Fibroblast of upper back skin (primary cell): ENCODE results near the gene TMEM135.
A peak's percentile ranks its signal among the peaks of the same experiment; 100 is the strongest.

ENCODE experiments used
- DNase-seq: peaks from one replicate; pipeline ENCODE4 v3.0.0-alpha.2; 2013

The TMEM135 gene

DNA sequence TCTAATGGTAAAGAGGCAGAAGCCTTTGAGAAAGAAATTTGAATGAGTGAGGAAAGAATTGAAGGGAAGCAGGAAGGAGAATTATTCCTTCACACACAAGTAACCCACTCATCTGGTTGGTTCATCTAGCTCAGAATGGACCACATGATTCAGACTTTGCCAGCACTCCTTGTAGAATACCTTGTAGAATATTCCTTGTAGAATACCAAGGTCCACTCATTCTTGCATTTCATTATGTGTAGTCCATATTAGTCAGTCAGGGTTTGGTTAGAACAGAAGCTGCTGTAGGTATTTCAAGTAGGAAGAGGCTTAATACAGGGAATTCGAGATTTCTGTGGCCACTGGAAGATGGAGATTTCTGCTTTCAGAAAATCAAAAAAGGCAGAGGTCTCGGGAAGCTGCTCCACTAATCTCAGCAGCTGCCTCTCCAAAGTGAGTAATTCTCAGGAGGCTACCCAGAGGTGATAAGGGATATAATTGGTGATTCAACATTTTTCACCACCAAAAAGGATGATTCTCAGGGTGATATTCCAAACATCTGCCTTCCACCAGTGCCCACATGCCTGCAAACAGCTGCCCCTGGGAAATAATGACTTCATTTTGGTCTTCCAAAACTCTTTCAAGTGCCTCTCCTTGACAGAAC, 329.1 kb downstream of the TMEM135 start:
- no peak for DNase-seq

DNA sequence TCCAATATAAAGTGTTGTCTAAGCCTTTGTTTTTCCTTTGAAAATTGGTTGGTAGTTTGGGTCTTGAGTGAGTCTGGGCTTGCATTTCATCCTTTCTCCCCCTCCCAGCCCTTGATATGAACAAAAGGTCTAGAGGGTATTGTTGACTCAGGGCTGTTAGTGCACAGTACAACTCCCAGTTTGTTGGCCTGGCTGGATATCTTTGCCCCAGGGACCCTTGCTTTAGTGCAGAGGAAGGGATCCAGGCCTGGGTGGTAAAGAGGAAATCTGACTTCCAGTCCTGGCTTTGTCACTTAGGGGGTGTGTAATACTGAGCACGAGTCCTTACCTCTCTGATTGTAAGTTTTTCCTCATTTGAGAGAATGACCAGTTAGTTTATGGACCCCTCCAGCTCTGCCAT, 330.4 kb downstream of the TMEM135 start:
- DNase-seq: no peak

DNA sequence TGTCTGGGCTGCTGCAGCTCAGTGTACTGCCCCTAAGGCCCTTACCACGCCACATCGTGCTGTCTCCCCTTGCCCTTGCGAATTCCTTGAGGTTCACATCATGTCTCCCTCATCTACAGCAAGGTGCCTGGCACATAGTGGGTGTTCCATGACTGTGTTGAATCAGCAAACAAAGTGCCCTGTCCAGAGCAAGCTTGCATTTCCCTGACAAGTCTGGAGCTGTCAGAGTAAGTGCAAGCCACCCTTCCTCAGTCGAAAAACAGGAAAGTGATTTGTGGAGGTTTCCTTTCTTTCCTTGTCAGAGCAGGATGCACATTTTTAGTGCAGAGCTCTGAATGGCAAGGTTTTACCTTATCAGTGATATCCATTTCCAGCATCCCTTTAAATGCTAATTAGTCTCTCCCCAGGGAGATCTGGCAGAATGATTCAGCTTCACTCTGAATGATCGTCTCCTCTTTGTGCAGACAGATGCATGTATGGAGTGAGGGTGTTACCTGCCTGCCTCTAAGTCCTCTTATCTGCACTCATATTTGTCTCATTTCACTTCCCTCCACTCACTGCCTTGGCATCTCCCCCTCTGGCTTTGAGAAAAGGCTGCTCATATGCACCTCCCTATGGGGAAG, 331.2 kb downstream of the TMEM135 start:
- DNase-seq: peak; percentile 16

DNA sequence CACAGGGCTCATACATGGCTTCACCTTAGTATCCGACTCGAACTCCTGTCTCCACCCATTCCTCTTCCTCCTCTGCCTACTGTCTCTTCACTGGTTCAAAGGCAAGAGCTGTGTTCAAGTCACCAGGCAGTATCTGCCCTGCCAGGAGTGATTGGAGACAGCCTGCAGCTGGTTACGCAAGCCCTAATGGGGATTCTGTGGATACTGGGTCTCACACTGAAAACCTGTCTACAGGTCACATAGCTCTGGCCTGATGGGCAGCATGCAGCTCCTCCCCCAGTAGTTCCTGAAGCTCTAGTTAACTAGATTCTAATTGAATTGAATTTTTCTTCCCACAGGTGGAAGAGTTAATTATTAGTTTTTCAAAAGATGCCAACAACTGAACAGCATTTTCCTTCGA, 332.2 kb downstream of the TMEM135 start:
- DNase-seq: no peak

DNA sequence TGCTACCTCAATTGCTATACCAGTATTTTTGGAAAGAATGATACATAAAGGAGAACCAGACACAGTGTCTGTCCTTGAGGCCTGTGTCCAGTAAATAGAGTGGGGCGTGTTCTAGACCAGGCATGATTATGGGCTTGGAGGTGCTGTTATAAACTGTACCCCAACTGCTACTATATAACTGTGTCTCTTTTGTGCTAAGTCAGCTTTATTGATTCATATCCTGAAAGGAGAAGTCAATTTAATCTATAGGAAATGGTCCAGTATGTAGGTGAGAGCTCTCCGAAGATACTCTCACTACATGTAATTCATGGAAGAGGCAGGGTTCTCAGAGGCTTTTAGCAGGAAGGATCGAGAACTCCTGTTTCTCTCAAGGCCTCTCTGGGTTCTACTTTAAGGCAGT, 334.3 kb downstream of the TMEM135 start:
- DNase-seq: no peak
